CD4-positive, alpha-beta T cell treated with Interleukin-15 for 4 hours (primary cell): ENCODE results near the gene CDH22.
A peak's percentile ranks its signal among the peaks of the same experiment; 100 is the strongest.

Source experiments
- DNase-seq: peaks from one replicate; pipeline ENCODE4 v3.0.0-alpha.2; 2020; ENCODE audit warnings: low spot score

CDH22 gene, protein sequence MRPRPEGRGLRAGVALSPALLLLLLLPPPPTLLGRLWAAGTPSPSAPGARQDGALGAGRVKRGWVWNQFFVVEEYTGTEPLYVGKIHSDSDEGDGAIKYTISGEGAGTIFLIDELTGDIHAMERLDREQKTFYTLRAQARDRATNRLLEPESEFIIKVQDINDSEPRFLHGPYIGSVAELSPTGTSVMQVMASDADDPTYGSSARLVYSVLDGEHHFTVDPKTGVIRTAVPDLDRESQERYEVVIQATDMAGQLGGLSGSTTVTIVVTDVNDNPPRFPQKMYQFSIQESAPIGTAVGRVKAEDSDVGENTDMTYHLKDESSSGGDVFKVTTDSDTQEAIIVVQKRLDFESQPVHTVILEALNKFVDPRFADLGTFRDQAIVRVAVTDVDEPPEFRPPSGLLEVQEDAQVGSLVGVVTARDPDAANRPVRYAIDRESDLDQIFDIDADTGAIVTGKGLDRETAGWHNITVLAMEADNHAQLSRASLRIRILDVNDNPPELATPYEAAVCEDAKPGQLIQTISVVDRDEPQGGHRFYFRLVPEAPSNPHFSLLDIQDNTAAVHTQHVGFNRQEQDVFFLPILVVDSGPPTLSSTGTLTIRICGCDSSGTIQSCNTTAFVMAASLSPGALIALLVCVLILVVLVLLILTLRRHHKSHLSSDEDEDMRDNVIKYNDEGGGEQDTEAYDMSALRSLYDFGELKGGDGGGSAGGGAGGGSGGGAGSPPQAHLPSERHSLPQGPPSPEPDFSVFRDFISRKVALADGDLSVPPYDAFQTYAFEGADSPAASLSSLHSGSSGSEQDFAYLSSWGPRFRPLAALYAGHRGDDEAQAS

DNA sequence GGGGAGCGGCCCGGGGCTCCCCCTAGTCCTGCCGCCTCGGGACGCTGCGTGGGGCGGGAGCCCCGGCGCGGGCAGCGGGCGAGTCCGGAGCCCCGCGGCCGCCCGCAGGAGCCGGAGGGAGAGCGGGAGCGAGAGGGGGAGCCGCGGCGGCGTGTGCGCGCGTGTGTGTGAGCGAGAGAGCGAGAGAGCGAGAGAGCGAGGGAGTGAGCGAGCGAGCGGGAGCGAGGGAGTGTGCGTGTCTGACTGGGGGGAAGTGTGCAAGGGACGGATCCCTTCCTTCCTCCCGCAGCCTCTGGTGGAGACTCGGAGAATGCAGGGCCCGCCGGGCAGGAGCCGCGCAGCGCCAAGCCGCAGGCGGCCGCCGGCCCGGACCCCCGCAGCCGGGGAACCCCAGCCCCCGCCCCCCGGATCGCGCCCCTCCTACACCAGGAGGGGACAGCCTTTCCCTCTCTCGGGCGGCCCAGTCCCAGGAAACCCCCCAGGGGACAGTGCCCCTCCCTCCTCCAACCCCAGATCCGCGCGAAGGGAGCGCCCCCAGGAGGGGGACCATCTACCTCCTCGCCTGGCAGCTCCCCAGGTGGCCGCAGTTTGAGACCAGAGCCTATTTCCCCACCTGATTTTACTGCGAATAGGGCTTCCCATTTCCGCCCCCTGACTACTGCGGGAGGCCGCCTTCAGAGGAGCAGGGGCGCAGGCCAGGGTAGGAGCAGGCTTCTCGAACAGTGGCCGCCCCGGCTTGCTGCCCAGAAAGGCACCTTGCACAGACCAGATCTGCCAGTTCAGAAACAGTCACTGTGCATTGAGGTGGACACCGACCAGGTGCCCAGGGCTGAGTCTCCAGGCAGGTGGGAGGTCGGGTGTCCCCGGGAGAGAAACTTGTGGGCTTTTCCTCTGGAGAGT, at the start of gene CDH22:
Gene CDH22 (minus strand): TSS at position 241 of the 900 bp plus-strand sequence. CDS start 57,204 bp downstream, outside the sequence.
- DNase-seq, result peak; percentile 9

DNA sequence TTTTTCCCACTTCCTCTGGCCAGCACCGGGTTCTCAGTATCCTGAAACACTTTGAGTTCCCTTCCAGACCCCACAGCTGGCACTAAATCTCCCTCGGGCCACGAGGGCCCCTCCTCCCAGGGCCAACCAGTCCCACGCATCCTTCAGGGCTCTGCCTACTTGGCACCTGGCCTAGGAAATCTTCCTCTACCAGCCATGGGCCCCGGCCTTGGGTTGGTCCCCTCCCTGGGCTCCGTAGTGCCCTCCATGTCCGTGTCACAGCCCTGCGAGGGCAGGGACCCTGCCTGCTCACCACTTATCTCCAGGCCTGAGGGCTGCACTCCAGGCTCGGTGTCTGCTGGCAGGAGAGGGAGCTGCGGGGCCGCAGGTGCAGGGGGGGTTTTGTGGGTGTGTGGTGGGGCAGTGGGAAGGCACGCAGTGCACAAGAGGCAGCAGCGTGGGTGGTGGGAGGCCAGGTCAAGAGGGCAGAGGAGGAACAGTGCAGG, 48.8 kb upstream of the CDH22 start:
- no peak for DNase-seq

DNA sequence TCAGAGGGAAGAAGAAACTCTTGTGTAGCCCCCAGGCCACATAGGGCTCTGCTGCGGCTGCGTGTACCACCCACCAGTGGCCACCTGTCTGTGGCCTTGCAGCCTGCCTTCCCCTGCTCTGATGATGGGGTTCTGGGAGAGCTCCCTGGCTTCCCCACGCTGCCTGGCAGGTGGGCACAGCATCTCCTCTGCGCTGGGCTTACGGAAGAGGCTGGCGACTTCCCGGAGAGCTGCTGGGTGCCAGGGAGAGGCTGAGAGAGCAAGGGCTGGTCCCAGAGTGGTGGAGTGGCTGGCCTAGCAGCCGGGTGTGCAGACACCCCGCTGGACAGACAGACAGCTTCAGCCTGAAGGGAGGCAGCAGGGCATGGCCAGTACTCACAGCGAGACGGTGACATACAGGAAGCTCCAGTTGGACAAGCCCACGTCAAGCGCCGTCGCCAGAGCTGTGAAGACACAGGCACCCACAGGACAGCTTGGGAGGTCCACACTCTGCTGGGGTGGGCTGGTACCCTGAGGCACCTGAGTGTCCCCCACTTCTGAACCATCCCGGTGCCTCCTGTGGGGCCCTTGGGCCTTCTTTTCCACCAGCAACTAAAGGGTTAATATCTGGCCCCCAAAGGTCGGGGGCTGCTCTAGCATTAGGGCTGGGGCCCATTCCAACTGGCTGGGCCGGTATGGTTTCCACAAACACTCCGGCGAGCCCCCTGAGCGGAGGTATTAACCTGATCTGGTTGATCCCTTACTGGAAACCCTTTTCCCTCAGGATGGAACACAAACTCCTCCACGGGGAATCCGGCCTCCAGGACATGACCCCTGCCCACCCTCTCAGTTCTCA, 48.1 kb upstream of the CDH22 start:
- DNase-seq, result no peak

DNA sequence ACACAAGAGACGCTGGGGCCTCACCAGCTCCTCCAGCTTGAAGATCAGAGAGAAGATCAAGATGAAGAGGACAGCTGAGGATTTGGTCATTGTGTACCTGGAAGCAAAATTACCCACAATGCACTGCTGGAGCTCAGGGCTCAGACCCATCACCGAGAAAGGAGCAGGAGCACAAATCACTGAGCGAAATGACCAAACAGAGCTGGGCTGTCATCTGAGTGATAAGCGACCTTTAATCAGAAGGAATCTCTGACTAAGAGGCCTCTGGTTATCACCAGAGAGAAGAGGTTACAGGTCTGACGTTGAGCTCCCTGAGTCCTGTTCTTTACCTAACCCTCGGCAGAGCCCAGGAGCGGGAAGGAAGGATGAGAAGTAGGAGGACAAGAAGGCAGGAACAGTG, 47.5 kb upstream of the CDH22 start:
- DNase-seq, result no peak

DNA sequence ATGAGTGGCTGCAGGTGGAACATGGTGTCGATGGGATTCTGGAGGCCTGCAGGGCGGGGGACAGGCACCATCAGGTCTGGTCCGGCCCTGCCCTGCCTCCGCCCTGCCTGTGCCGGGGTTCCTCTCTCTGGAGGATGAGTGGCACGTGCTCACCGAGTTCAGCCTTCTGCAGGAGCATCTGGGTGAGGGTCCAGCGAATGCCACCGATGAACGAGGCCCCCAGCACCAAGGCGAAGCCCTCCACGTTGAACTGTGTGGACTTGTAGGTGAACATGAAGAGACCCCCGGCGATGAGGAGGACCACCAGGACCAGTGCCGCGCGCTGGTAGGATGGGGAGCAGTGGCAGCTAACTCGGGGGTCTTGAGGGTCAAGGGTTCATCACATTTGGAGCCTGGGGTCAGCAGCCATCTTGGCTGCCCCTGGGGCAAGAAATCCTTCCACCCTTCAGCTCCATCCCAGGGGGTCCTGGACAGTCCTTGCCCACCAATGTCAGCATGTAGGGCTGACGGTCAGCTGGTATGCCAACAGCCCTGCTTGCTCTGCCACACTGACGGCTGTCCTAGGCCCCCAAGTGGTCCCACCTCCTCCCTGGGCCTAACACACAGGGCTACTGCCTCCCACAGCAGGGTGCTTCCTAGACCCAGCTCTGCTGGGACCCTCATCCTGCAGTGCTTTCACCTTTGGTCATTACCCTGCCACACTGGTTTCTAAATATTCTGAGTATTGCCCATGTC, 46.8 kb upstream of the CDH22 start:
- no peak for DNase-seq

DNA sequence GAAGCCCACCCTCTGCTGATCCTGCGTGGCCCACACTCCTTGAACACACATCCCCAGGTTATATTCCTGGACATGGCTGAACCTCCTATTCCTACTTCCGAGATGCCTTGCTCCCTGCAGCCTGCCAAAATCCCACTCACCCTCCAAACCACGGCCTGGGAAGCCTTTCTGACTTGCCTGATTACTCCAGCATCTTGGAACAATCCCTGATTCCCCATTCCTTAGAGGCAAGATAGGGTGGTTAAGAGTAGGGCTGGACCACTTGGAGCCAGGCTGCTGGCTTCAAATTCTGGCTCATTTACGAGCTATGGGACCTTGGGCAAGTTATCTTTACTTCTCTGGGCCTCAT, 45.9 kb upstream of the CDH22 start:
- DNase-seq, result no peak

DNA sequence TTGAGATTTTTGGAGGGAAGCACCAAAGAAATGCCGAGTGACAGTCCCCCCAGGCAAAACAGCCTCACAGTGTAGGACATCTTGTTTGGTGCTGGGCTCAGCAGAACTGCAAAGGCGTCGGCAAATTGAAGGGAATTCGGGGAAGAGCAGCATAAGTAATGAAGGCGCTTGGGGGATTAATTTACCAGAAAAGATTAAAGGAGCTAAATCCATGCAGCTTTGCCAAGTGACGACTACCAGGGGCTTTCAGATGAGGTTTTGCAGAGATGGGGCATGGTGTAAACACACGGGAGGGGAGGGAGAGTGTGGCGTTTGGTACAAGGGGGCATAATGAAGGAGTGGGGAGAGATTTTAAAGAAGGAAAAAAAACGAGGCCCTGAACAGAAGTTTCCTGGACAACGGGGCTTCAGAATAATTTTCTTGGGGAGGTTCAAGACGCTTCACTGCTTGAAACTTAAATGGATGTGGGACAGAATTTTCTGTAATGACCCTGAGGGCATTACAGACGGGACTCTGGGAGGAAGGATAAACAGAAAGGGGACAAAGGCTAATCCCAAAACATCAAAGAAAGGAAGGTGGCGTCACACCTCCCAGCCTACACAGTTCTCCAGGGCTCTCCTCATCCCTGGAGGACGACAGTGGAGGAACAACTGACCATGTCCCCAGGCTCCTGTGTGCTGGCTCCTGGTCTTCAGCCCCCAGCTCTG, 45.4 kb upstream of the CDH22 start:
- no peak for DNase-seq

DNA sequence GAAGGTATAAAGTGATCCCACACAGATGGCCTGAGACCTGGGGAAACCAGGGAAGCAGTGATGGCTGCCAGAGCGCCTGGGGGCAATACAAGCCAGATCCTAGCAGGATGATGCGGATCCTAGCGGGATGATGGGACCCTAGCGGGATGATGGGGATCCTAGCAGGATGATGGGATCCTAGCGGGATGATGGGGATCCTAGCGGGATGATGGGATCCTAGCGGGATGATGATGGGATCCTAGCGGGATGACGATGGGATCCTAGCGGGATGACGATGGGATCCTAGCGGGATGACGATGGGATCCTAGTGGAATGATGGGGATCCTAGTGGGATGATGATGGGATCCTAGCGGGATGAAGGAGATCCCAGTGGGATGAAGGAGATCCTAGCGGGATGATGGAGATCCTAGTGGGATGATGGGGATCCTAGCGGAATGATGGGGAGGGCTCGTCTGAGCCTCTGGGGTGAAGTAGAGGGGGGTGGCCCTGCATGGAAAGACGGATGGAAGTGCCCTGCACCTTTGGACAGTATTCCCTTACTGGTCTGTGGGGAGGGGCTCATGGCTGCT, 44.2 kb upstream of the CDH22 start:
- DNase-seq, result no peak

DNA sequence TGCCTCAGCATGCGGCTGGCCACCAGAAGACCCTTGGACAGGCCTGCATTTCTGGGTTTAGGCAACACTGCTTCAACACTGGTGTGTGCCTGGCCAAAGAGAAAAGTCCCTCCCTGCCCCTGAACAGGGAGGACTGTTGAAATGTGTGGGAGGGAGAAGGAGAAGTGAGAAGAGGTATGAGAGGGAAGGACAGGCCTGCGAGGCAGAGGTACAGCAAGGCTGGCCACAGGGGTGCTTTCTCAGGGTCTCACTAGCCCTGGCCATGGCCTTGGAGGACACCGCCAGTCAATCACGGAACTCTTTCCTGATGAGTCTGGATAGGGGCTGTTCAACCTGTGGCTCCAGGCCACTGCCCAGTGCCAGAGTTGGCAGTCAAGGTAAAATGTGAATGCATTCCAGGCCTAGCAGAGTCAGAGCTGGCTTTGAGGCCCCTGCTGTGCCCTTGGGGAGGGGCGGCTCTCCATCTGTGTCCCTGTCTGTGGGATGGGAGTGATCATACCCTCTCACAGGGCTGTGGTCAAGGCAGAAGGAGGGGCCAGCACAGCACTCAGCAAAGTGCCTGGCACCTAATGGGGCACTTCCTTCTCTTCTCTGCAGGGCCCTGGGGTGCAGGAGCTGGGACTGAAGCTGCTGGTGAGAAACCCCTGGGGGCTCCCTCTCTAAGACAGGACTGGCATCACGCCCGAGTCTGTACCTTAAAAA, 43.2 kb upstream of the CDH22 start:
- DNase-seq, result no peak

DNA sequence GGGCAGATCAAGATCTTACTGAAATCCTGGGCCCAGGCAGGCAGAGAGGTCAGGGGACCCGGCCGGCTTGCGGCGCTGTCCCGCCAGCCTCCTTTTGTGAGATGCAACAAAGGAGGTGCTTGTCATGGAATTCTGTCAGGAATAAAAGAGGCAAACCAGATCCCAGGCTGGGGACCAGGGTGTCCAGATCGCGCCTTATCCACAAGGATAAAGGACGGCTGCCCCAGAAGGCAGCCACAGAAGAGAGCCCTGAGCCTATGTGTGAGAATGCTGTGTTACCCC, 42.6 kb upstream of the CDH22 start:
- DNase-seq, result no peak

DNA sequence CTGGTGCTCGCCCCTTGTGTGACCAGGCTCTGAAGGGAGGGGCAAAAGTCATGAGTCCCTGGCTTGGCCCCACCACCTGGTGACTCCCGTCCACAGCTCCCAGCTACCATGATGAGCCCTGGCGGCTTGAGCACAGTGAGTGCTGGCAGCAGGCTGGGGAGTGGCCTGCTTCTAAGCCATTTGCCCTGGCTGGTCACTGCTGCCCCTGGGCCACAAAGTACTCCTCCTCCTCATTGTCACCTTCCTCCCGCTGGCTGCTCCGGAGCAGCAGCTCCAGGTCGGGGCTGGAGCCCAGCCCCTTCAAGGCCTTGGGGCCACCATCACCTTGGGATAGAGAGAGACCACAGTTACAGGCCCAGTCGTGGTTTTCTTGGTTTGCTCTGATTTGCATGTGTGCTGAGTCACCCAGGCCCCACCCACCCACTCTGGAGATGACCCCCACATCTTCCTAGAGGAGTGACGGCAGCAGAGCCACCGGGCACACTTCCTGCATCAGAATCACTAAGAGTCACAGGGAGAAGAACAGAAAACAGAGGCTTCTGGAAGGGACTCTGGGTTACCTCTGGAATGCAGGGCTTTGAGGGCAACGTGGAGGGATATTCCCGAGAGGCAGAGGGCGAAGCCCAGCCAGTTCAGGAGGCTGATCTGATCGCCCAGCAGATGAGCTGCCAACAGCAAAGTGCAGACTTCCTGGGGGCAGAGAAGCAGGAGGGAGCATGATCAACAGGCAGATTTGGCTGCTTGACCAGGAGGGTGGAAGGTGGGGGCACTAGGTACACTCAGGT, 42.1 kb upstream of the CDH22 start:
- no peak for DNase-seq

DNA sequence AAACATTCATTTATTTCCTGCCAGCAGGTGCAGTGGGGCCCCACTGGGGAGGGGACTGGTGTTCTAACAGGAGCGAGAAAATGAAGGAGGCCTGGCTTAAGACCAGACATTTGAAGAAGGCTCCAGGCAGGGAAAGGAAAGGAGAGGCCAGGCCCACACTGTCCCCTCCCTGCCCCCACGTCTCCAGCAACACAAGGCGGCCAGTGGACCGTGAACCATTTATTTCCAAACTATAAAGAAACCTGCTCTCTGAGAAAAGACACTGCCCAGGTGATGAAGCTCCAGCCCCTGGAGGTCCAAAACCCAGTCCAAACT, 41.4 kb upstream of the CDH22 start:
- no peak for DNase-seq

DNA sequence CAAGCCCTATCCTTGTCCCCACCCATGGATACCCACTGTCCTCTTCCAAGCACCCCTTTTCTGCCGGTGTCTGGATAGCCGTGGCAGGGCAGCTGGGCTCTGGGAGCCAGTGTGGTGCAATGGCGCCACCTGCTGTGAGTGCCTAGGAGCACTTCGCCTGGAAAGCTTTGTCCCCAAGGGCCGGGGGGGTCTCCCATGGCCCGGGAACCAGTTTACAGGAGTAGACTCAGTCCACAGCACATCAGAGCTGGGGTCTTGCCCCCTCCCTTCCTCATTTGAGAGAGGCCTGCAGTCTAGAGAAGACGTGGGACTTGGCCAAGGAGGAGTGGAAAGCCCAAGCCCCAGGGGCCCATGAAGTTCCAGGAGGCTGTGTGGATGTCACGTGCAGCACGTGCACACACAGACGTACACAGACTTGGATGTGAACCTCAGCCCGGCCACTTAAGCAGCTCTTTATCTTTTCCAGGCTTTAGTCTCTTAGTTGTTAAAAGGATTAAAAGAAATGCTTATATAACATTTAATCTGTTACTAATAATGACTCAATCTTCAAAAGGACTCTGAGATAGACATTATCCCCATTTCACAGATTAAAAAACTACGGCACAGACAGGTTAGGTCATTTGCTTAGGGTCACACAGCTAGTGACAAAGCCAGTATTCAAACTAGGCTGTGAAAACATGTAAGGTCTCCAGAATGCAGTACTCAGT, 40.9 kb upstream of the CDH22 start:
- peak; percentile 37 for DNase-seq

DNA sequence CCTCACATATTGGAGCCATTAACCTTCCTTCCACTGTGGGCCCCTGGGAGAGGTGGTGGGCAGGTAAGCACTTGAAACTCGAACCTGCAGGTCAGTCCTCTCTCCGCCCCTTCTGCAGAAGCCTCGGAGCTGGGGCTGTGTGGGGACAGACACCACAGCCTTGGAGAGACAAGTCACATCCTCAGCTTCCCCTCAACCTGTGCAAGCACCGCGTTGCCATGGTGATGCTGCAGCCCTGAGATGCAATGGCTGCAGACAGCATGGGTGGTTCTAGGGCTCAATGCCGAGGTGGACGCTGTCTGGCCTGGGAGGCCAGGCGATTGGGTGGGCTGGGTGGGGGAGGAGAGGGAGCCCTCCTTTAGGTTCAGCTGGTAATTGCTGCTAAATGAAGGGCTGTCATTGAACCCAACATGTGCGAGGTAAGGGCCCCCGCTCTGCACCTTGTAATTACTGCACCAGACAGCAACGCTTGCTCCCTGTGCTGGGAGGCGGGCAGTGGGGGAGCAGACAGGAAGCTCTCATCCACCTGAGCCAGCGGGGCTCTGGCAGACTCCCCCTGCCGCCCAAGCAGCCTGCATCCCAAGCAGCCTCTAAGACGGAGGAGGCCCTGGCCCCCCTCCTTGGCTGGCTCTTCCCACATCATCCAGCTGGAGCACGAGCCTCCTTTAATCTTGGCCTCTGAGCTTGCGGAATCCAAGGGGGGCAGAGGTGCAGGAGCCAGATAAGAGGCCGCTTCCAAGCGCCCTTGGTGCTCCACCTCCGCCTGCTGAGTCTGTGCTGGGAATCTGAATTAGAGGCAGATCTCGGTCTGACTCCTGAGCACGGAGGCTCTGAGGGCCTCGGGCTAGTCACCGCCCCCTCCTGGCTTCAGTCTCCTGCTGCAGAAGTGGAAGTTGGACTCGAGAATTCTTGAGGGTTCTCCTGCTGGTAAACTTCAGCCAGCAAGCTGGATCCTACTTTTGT, 39.8 kb upstream of the CDH22 start:
- no peak for DNase-seq

DNA sequence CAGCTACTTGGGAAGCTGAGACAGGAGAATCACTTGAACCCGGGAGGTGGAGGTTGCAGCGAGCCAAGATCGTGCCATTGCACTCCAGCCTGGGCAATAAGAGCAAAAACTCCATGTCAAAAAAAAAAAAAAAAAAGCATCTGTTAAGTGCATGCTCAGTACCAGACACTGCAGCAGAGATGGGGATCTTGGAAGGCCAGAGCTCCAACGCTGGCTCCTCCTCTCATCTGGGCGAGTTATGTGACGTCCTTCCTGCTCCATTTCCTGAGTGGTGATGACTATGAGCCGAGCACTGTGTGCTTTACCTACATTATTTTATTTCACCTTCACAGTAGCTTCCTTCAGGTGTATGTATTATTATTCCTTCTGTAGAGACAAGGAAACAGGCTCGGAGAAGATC, 38.5 kb upstream of the CDH22 start:
- no peak for DNase-seq

DNA sequence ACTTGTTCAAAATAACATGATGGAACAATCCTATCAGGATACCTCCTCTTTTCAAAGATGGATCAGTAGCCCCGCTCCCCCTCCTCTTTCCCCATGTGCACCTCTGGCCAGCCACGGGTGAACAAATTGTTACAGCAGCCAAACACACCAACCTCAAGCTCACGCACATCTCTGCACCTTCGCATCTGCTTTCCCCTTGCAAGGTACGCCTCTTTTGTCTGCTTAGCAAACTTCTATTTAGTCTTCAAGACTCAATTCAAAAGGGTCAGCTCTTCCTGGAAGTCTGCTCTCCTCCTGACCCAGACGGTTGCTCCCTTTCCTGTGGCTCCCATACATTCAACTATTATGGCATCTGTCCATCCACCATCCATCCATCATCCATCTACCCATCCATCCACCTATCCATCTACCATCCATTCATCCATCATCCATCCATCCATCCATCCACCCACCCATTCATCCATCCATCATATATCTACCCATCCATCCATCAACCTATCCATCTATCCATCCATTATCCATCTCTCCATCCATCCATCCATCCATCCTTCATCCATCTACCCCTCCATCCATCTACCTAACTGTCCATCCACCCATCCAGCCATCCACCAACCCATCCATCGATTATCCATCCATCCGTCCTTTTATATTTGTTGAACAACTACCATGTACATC, 36.3 kb upstream of the CDH22 start:
- no peak for DNase-seq
